A204.1 (cell line): Measurements from ENCODE around the gene SHC2.
"Not testable (repeated sequence)": the region's sequence is repeated elsewhere in the genome, so short reads cannot be mapped to it uniquely, and the experiment has no call there.

Source experiments
- FAIRE-seq: peaks from 2 replicates; lab custom pipeline; 2012; peaks lifted over from hg19 to GRCh38; lab: Jason Lieb, UNC

The SHC2 gene

DNA sequence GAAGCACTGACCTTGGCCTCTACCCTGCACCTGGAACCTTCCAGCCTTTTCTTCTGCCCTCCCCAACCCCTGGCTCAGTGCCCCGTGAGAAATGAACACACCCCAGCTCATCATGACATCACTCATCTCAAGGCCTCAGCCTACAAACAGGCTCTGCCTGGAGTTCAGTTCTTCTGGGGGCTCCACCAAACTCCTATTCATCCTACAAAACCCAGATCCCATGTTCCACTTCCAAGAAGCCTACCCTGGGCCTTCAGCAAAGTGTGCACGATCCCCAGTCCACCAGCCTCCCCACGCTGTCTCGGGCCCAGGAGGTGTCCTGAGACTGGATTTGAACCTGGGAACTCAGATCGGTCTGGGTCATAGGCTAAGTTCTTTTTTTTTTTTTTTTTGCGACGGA, 9.0 kb upstream of the SHC2 start:
- no peak for FAIRE-seq

GRCh38 chr19:468587-469256, 7.9 kb upstream of the SHC2 start:
- FAIRE-seq, result no peak

- FAIRE-seq, result no peak
Observed at GRCh38 chr19:467554-467953, 6.7 kb upstream of the SHC2 start.

GRCh38 chr19:465056-465816, 4.4 kb upstream of the SHC2 start:
- FAIRE-seq, result no peak

GRCh38 chr19:464208-464545, 3.3 kb upstream of the SHC2 start:
- no peak for FAIRE-seq

DNA sequence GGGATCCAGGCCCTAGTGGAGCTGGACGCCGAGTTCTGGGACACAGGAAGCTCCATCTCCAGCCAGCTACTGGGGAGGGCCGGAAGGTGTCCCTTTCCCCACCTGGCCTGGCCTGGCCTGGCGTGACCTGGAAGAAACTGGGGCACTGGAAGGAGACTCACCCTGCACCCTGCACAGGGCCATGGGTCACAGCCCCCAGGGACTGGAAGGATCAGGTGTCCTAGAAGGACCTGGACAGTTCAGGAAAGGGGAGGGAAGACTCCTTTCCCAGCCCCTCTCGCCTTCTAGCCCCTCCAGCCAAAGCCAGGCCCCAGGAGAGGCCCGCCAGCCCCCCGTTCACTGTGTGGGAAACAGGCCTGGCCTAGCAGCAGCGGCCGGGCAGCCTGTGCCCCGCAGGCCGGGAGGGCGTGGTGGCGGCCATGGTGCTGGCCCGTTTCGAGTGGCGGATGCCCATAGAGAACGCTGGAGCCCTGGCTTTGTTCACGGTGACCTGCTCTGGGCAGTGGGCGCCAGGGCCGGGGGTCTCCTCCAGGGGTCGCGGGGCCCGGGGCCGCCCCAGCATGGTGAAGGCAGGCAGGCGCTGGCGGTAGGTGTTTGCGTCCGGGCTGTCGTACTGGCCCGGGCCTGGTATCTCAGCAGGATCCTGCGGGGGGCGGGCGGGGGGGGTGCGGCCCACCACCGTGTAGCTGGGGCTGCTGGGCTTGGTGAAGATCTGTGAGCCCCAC, 2.8 kb upstream of the SHC2 start:
- no peak for FAIRE-seq

GRCh38 chr19:461721-462551, 1.1 kb upstream of the SHC2 start:
- FAIRE-seq, result no peak

DNA sequence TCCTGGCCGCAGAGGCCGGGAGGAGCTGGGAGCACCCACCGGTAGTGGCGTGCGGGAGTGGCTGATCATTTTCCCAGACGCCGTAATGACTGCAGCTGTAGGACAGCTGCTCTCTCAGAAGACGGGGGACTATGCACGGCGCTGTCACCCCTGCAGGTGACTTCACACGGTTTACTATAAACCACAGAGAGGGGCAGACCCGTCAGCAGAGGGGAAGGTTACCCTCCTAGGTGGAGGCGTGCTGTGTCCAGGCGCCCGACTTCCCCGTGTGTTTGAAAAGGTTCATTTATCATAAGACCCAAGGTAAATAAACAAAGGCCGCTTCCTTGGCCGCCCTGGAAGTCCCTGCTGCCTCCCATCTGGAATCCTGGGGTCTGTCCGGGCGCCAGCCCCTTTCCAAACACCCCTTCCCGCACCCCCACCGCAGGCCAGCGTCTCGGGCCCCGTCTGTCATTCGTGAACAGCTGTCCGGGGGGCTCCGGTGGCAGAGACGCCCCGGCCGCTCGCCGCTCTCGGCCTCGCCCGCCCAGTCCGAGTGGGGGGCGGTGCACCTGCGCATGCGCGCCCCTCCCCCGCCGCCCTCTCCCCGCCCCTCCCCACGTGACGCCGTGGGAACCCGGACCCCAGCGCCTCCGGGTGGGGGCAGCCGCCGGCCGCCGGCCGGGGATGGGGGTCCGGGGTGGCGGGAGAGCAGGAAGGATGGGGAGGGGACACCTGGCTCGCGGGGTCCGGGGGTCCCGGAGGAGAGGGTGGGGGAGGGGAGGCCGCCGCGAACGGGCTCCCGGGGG, 915 bp downstream of the SHC2 start:
- no peak for FAIRE-seq

GRCh38 chr19:458091-459042, 2.5 kb downstream of the SHC2 start:
- no peak for FAIRE-seq

DNA sequence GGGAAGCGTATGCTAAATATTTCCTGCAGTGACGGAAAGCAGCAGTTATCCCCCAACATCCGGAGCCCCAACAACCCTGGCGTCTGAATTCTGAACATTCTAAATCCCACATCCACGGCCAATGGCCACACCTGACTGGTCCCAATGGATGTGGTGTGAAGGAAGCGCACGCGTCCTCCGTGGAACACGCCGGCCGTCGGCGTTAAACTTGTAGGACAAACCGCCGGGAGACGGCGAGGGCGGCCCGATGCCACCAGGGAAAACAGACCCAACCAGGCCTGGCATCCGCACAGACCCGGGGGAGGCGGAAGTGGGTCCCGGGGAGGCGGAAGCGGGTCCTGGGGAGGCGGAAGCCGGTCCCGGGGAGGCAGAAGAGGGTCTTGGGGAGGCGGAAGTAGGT, 3.2 kb downstream of the SHC2 start:
- FAIRE-seq, result no peak

DNA sequence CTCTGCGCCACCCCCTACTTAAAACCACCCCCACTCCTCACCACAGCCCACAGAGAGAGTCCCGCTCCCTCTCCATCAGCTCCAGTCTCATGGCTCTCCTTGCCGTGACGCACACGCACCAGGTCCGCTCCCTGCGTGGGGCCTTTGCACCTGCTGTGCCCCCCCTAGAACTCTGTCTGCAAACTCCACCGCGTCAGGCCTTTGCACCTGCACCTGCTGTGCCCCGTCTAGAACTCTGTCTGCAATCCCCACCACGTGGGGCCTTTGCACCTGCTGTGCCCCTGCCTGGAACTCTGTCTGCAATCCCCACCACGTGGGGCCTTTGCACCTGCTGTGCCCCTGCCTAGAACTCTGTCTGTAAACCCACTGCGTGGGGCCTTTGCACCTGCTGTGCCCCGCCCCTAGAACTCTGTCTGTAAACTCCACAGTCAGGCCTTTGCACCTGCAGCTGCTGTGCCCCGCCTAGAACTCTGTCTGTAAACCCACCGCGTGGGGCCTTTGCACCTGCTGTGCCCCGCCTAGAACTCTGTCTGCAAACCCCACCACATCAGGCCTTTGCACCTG, 4.2 kb downstream of the SHC2 start:
- no peak for FAIRE-seq

GRCh38 chr19:455851-456546, 4.8 kb downstream of the SHC2 start:
- no peak for FAIRE-seq

GRCh38 chr19:455031-455705, 5.7 kb downstream of the SHC2 start:
- FAIRE-seq, result no peak

DNA sequence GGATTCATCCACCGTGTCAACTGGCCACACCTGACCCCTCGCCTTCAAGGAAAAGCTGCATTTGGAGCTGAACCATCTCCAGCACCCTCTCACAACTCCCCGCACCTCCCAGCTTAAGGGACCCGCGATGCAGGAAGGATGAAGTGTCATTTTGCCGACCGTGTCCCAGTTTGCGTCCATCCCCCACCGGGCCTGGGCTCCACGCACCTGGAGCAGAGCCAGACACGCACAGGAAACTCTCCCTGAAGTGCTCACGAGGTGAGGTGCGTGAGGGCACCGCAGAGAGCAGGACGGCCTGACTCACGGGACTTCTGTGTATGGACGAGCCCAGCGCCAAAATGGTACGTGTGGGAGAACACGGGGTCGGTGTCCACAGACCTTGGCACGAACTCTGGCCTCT, 7.2 kb downstream of the SHC2 start:
- FAIRE-seq, result no peak

- FAIRE-seq, result no peak
Observed at GRCh38 chr19:452829-453228, 8.0 kb downstream of the SHC2 start.

- not testable (repeated sequence) for FAIRE-seq
Observed at GRCh38 chr19:450912-451481, 9.8 kb downstream of the SHC2 start.

- no peak for FAIRE-seq
Observed at GRCh38 chr19:449916-450315, 10.9 kb downstream of the SHC2 start.

GRCh38 chr19:447816-448560, 12.8 kb downstream of the SHC2 start:
- FAIRE-seq, result no peak
